ES-I3 (cell line): ENCODE measurements around the gene FERMT1.

Experiments used
- H3K36me3 ChIP-seq: 2 replicates; pipeline ENCODE4 v1.6.1; 2013; ENCODE audit warnings: mild to moderate bottlenecking, low read length, control low read depth, moderate library complexity; ENCODE audit not compliant: insufficient read depth
- H3K4me1 ChIP-seq: 2 replicates; pipeline ENCODE4 v1.6.1; 2013; ENCODE audit warnings: mild to moderate bottlenecking, control low read depth, low read length; ENCODE audit not compliant: insufficient read depth
- H3K9ac ChIP-seq: 2 replicates; pipeline ENCODE4 v1.6.1; 2013; ENCODE audit warnings: low read depth, mild to moderate bottlenecking, low read length, moderate library complexity
- H3K9me3 ChIP-seq: 2 replicates; pipeline ENCODE4 v1.6.1; 2013; ENCODE audit warnings: mild to moderate bottlenecking, low read length, moderate library complexity; ENCODE audit not compliant: control insufficient read depth, insufficient read depth

Gene FERMT1

GRCh38 chr20:6122873-6123648, at the start of gene FERMT1:
Gene FERMT1, minus strand, starts transcription at chr20:6123030. Its CDS starts 3,476 bp downstream, at chr20:6119554.
- Histone ChIP-seq H3K36me3 (no peaks in the 10 kb centered on the region), H3K4me1 (peaks cover 24% of the 10 kb centered on the region), H3K9ac (peak within 1 kb of the TSS; percentile 56), H3K9me3 (no peaks in the 10 kb centered on the region)

- H3K9me3 ChIP-seq = peaks cover 4% of the 10 kb centered on the region; the same call in 1 of the 2 replicates
- H3K36me3 ChIP-seq = no peaks in the 10 kb centered on the region
- H3K9ac ChIP-seq = no peak overlapping the region
- H3K4me1 ChIP-seq = no peaks in the 10 kb centered on the region
Measured at GRCh38 chr20:6169251-6169650, 46.4 kb upstream of the FERMT1 start.

GRCh38 chr20:6168204-6168603, 45.4 kb upstream of the FERMT1 start:
- no peak overlapping the region for H3K9ac ChIP-seq
- H3K9me3 ChIP-seq = peaks cover 4% of the 10 kb centered on the region; the same call in 1 of the 2 replicates
- H3K4me1 ChIP-seq = no peaks in the 10 kb centered on the region
- H3K36me3 ChIP-seq = no peaks in the 10 kb centered on the region

GRCh38 chr20:6165346-6165745, 42.5 kb upstream of the FERMT1 start:
- no peaks in the 10 kb centered on the region for H3K4me1 ChIP-seq
- no peaks in the 10 kb centered on the region for H3K36me3 ChIP-seq
- no peak overlapping the region for H3K9ac ChIP-seq
- H3K9me3 ChIP-seq = no peaks in the 10 kb centered on the region; the same call in 1 of the 2 replicates

GRCh38 chr20:6164421-6165341, 41.9 kb upstream of the FERMT1 start:
- Histone ChIP-seq H3K9ac (no peak overlapping the region), H3K4me1 (no peaks in the 10 kb centered on the region), H3K9me3 (no peaks in the 10 kb centered on the region; the same call in 1 of the 2 replicates), H3K36me3 (no peaks in the 10 kb centered on the region)

- no peak overlapping the region for H3K9ac ChIP-seq
- no peaks in the 10 kb centered on the region for H3K4me1 ChIP-seq
- peaks cover 7% of the 10 kb centered on the region for H3K9me3 ChIP-seq
- H3K36me3 ChIP-seq = no peaks in the 10 kb centered on the region
Measured at GRCh38 chr20:6160736-6161135, 37.9 kb upstream of the FERMT1 start.

GRCh38 chr20:6157345-6157744, 34.5 kb upstream of the FERMT1 start:
- Histone ChIP-seq H3K4me1 (no peaks in the 10 kb centered on the region), H3K9me3 (peaks cover 7% of the 10 kb centered on the region), H3K36me3 (no peaks in the 10 kb centered on the region), H3K9ac (no peak overlapping the region)

- no peaks in the 10 kb centered on the region for H3K4me1 ChIP-seq
- peaks cover 7% of the 10 kb centered on the region; the same call in 1 of the 2 replicates for H3K9me3 ChIP-seq
- no peaks in the 10 kb centered on the region for H3K36me3 ChIP-seq
- H3K9ac ChIP-seq = no peak overlapping the region
Measured at GRCh38 chr20:6152777-6153176, 29.9 kb upstream of the FERMT1 start.

GRCh38 chr20:6148073-6148472, 25.2 kb upstream of the FERMT1 start:
- H3K9ac ChIP-seq = no peak overlapping the region
- no peaks in the 10 kb centered on the region; the same call in 1 of the 2 replicates for H3K9me3 ChIP-seq
- H3K36me3 ChIP-seq = no peaks in the 10 kb centered on the region
- H3K4me1 ChIP-seq = no peaks in the 10 kb centered on the region

GRCh38 chr20:6142348-6142993, 19.6 kb upstream of the FERMT1 start:
- Histone ChIP-seq H3K4me1 (no peaks in the 10 kb centered on the region), H3K9me3 (no peaks in the 10 kb centered on the region; the same call in 1 of the 2 replicates), H3K9ac (no peak overlapping the region), H3K36me3 (no peaks in the 10 kb centered on the region)

GRCh38 chr20:6140947-6141346, 18.1 kb upstream of the FERMT1 start:
- H3K9ac ChIP-seq = no peak overlapping the region
- H3K4me1 ChIP-seq = no peaks in the 10 kb centered on the region
- H3K36me3 ChIP-seq = no peaks in the 10 kb centered on the region
- H3K9me3 ChIP-seq = no peaks in the 10 kb centered on the region

- Histone ChIP-seq H3K4me1 (no peaks in the 10 kb centered on the region), H3K36me3 (no peaks in the 10 kb centered on the region), H3K9me3 (no peaks in the 10 kb centered on the region), H3K9ac (no peak overlapping the region)
Measured at GRCh38 chr20:6135347-6135746, 12.5 kb upstream of the FERMT1 start.

- Histone ChIP-seq H3K9me3 (no peaks in the 10 kb centered on the region), H3K9ac (no peak overlapping the region), H3K4me1 (no peaks in the 10 kb centered on the region), H3K36me3 (no peaks in the 10 kb centered on the region)
Measured at GRCh38 chr20:6134592-6134991, 11.8 kb upstream of the FERMT1 start.

GRCh38 chr20:6130045-6130444, 7.2 kb upstream of the FERMT1 start:
- Histone ChIP-seq H3K9ac (no peak overlapping the region), H3K4me1 (no peaks in the 10 kb centered on the region), H3K9me3 (no peaks in the 10 kb centered on the region), H3K36me3 (no peaks in the 10 kb centered on the region)
